ENCODE measurements around the gene NBR1. TPM values are rescaled to one million over a fixed set of nuclear protein-coding genes. Genes with fewer than 3 reads are reported as not detected.
"Not testable (repeated sequence)": the region's sequence is repeated elsewhere in the genome, so short reads cannot be mapped to it uniquely, and the experiment has no call there.

NBR1 gene, protein sequence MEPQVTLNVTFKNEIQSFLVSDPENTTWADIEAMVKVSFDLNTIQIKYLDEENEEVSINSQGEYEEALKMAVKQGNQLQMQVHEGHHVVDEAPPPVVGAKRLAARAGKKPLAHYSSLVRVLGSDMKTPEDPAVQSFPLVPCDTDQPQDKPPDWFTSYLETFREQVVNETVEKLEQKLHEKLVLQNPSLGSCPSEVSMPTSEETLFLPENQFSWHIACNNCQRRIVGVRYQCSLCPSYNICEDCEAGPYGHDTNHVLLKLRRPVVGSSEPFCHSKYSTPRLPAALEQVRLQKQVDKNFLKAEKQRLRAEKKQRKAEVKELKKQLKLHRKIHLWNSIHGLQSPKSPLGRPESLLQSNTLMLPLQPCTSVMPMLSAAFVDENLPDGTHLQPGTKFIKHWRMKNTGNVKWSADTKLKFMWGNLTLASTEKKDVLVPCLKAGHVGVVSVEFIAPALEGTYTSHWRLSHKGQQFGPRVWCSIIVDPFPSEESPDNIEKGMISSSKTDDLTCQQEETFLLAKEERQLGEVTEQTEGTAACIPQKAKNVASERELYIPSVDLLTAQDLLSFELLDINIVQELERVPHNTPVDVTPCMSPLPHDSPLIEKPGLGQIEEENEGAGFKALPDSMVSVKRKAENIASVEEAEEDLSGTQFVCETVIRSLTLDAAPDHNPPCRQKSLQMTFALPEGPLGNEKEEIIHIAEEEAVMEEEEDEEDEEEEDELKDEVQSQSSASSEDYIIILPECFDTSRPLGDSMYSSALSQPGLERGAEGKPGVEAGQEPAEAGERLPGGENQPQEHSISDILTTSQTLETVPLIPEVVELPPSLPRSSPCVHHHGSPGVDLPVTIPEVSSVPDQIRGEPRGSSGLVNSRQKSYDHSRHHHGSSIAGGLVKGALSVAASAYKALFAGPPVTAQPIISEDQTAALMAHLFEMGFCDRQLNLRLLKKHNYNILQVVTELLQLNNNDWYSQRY
- total RNA-seq (61.4 TPM), polyA plus RNA-seq (50.1 TPM)
- long read RNA-seq, donor 1: 0 reads
- long read RNA-seq, donor 2: 0 reads
- long read RNA-seq, donor 3, partial matches to known transcripts: 17 of 26 reads
- long read RNA-seq, donor 3, other reads (novel, unspliced or antisense): 8 of 26 reads
- long read RNA-seq, donor 4: 0 reads
- long read RNA-seq, donor 5, partial matches to known transcripts: 40 of 52 reads
- long read RNA-seq, donor 5, other reads (novel, unspliced or antisense): 12 of 52 reads
- long read RNA-seq, donor 6, partial matches to known transcripts: 8 of 13 reads
- long read RNA-seq, donor 6, other reads (novel, unspliced or antisense): 5 of 13 reads
- long read RNA-seq, donor 7, partial matches to known transcripts: 15 of 22 reads
- long read RNA-seq, donor 7, other reads (novel, unspliced or antisense): 5 of 22 reads
- long read RNA-seq, donor 8: 0 reads
- long read RNA-seq, donor 9, partial matches to known transcripts: 0 of 7 reads
- long read RNA-seq, donor 9, other reads (novel, unspliced or antisense): 7 of 7 reads
- long read RNA-seq, donor 10, partial matches to known transcripts: 6 of 17 reads
- long read RNA-seq, donor 10, other reads (novel, unspliced or antisense): 11 of 17 reads

DNA sequence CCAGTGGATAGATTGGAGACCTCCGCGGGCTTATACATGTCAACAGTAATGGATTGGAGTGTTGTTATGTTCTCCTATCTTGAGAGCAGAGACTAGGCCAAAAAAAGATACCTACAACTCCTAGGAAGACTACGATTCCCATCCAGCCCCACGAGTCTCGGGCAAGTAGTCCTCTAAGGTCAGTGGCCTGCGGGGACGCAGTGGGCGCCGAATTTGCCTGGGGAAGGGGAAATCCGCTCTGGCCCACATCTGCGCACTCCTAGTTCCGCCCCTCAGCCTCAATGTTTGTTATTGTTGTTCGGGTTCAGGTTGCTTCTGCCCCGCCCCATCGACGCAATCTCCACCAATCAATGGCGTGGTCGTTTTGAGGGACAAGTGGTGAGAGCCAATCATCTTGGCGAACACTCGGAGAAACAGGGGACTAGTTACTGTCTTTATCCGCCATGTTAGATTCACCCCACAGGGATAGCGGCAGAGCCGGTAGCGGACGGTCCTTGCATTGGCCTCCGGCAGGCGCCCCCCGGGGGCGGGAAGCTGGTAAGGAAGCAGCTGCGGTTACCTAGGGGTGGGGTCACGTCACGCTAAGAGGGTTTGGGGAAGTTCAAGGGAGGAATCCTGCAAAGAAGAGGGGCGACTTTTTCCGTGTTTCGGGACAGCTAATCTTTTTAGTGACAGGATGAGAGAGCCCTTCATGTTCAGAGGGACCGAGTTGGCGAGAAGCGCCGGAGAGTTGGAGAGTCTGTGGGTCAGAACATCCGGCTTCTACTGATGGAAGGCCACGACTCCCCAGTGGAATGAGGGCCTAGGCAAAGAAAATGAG, at the start of gene NBR1:
TSS of gene NBR1 (plus strand) at position 449 of the 820 bp plus-strand sequence. CDS start 4,586 bp downstream, outside the sequence.
- Histone ChIP-seq H3K4me1 (ENCODE audit: control insufficient read depth in 2 of 2, insufficient read depth in 2 of 2, low read length in 2 of 2) (peaks cover 12 to 24% of the 10 kb centered on the region in 2 donors), H3K9me3 (ENCODE audit: control insufficient read depth in 2 of 2, insufficient read depth in 1 of 2, low read length in 1 of 2) (no peaks in the 10 kb centered on the region), H3K27me3 (ENCODE audit: control insufficient read depth in 2 of 2, insufficient read depth in 1 of 2, low read length in 1 of 2) (no peaks in the 10 kb centered on the region), H3K4me3 (ENCODE audit: low read length in 2 of 2) (peak within 1 kb of the TSS; percentile 70 to 75), H3K36me3 (ENCODE audit: control insufficient read depth in 2 of 2, insufficient read depth in 2 of 2, low read length in 1 of 2) (peaks cover 5 to 7% of the 10 kb centered on the region in 2 donors), H3K27ac (ENCODE audit: low read depth in 1 of 2, low read length in 1 of 2) (peak within 1 kb of the TSS; percentile 97 to 100)
- under 1% methylated on average over 41 of the region's 41 CpGs for WGBS
- peak; percentile 97 to 100 (median 99) for DNase-seq (ENCODE audit: low read depth in 6 of 9, low spot score in 9 of 9)

DNA sequence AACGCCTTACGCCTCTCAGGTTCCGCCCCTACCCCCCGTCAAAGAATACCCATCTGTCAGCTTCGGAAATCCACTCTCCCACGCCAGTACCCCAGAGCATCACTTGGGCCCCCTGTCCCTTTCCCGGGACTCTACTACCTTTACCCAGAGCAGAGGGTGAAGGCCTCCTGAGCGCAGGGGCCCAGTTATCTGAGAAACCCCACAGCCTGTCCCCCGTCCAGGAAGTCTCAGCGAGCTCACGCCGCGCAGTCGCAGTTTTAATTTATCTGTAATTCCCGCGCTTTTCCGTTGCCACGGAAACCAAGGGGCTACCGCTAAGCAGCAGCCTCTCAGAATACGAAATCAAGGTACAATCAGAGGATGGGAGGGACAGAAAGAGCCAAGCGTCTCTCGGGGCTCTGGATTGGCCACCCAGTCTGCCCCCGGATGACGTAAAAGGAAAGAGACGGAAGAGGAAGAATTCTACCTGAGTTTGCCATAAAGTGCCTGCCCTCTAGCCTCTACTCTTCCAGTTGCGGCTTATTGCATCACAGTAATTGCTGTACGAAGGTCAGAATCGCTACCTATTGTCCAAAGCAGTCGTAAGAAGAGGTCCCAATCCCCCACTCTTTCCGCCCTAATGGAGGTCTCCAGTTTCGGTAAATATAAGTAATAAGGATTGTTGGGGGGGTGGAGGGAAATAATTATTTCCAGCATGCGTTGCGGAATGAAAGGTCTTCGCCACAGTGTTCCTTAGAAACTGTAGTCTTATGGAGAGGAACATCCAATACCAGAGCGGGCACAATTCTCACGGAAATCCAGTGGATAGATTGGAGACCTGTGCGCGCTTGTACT, 45.7 kb upstream of the NBR1 start, which contains the start of gene BRCA1:
TSS of gene BRCA1 (minus strand) at position 232 of the 834 bp plus-strand sequence. CDS start 1,268 bp downstream, outside the sequence.
- Histone ChIP-seq H3K4me1 (ENCODE audit: control insufficient read depth in 2 of 2, insufficient read depth in 2 of 2, low read length in 2 of 2) (peaks cover 12 to 17% of the 10 kb centered on the region in 2 donors), H3K36me3 (ENCODE audit: control insufficient read depth in 2 of 2, insufficient read depth in 2 of 2, low read length in 1 of 2) (peaks cover 0 to 5% of the 10 kb centered on the region in 2 donors), H3K27me3 (ENCODE audit: control insufficient read depth in 2 of 2, insufficient read depth in 1 of 2, low read length in 1 of 2) (no peaks in the 10 kb centered on the region), H3K9me3 (ENCODE audit: control insufficient read depth in 2 of 2, insufficient read depth in 1 of 2, low read length in 1 of 2) (no peaks in the 10 kb centered on the region), H3K27ac (ENCODE audit: low read depth in 1 of 2, low read length in 1 of 2) (peak within 1 kb of the TSS; percentile 81 to 83), H3K4me3 (ENCODE audit: low read length in 2 of 2) (peak within 1 kb of the TSS; percentile 63 to 90)
- DNase-seq (ENCODE audit: low read depth in 6 of 9, low spot score in 9 of 9): peak; percentile 90 to 99 (median 98)
- WGBS: 2% methylated on average over 38 of the region's 38 CpGs

DNA sequence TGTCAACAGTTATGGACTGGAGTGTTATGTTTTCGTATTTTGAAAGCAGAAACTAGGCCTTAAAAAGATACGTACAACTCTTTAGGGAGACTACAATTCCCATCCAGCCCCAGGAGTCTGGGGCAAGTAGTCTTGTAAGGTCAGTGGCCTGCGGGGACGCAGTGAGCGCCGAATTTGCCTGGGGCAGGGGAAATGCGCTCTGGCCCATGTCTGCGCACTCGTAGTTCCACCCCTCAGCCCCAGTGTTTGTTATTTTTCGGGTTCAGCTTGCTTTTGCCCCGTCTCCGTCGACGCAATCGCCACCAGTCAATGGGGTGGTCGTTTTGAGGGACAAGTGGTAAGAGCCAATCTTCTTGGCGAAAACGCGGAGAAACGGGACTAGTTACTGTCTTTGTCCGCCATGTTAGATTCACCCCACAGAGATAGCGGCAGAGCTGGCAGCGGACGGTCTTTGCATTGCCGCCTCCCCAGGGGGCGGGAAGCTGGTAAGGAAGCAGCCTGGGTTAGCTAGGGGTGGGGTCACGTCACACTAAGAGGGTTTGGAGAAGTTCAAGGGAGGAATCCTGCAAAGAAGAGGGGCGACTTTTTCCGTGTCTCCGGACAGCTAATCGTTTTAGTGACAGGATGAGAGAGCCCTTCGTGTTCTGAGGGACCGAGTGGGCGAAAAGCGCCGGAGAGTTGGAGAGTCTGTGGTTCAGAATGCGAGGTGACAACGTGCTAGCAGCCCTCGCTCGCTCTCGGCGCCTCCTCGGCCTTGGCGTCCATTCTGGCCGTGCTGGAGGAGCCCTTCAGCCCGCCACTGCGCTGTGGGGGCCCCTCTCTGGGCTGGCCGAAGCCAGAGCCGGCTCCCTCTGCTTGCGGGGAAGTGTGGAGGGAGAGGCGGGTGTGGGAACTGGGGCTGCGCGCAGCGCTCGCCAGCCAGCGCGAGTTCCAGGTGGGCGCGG, 44.8 kb upstream of the NBR1 start:
- Histone ChIP-seq H3K27ac (ENCODE audit: low read depth in 1 of 2, low read length in 1 of 2) (peak overlapping the region; percentile 40 to 81), H3K9me3 (ENCODE audit: control insufficient read depth in 2 of 2, insufficient read depth in 1 of 2, low read length in 1 of 2) (no peaks in the 10 kb centered on the region), H3K36me3 (ENCODE audit: control insufficient read depth in 2 of 2, insufficient read depth in 2 of 2, low read length in 1 of 2) (peaks cover 0 to 5% of the 10 kb centered on the region in 2 donors), H3K27me3 (ENCODE audit: control insufficient read depth in 2 of 2, insufficient read depth in 1 of 2, low read length in 1 of 2) (no peaks in the 10 kb centered on the region), H3K4me3 (ENCODE audit: low read length in 2 of 2) (peak overlapping the region; percentile 63 to 90), H3K4me1 (ENCODE audit: control insufficient read depth in 2 of 2, insufficient read depth in 2 of 2, low read length in 2 of 2) (peaks cover 12 to 17% of the 10 kb centered on the region in 2 donors)
- 82% methylated on average over 59 of the region's 59 CpGs for WGBS
- DNase-seq (ENCODE audit: low read depth in 6 of 9, low spot score in 9 of 9): no peak

DNA sequence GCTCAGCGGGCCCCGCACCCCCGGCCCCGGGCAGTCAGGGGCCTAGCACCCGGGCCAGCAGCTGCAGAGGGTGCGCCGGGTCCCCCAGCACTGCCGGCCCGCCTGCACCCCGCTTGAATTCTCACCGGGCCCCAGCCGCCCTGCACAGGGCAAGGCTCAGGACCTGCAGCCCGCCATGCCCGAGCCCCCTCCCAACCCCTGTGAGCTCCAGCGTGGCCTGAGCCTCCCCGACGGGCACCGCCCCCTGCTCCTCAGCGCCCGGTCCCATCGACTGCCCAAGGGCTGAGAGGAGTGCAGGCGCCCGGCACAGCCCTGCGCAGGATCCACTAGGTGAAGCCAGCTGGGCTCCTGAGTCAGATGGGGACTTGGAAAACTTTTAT, 44.1 kb upstream of the NBR1 start:
- H3K27me3 ChIP-seq (ENCODE audit: control insufficient read depth in 2 of 2, insufficient read depth in 1 of 2, low read length in 1 of 2): no peaks in the 10 kb centered on the region
- 99% methylated on average over 24 of the region's 24 CpGs for WGBS
- no peak overlapping the region for H3K27ac ChIP-seq (ENCODE audit: low read depth in 1 of 2, low read length in 1 of 2)
- H3K9me3 ChIP-seq (ENCODE audit: control insufficient read depth in 2 of 2, insufficient read depth in 1 of 2, low read length in 1 of 2): no peaks in the 10 kb centered on the region
- no peak for DNase-seq (ENCODE audit: low read depth in 6 of 9, low spot score in 9 of 9)
- H3K36me3 ChIP-seq (ENCODE audit: control insufficient read depth in 2 of 2, insufficient read depth in 2 of 2, low read length in 1 of 2): peaks cover 0 to 7% of the 10 kb centered on the region in 2 donors
- peaks cover 12 to 17% of the 10 kb centered on the region in 2 donors for H3K4me1 ChIP-seq (ENCODE audit: control insufficient read depth in 2 of 2, insufficient read depth in 2 of 2, low read length in 2 of 2)
- H3K4me3 ChIP-seq (ENCODE audit: low read length in 2 of 2): no peak overlapping the region

DNA sequence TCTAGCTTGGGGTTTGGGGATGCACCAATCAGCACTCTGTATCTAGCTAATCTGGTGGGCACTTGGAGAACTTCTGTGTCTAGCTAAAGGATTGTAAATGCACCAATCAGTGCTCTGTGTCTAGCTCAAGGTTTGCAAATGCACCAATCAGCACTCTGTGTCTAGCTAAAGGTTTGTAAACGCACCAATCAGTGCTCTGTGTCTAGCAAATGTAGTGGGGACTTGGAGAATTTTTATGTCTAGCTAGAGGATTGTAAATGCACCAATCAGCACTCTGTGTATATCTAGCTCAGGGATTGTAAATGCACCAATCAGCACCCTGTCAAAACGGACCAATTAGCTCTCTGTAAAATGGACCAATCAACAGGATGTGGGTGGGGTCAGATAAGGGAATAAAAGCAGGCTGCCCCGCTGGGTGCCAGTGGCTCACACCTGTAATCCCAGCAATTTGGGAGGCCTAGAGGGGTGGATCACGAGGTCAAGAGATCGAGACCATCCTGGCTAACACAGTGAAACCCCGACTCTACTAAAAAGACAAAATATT, 43.6 kb upstream of the NBR1 start:
- WGBS: 95% methylated on average over 6 of the region's 6 CpGs
- H3K27ac ChIP-seq (ENCODE audit: low read depth in 1 of 2, low read length in 1 of 2); H3K9me3 ChIP-seq (ENCODE audit: control insufficient read depth in 2 of 2, insufficient read depth in 1 of 2, low read length in 1 of 2); DNase-seq (ENCODE audit: low read depth in 6 of 9, low spot score in 9 of 9); H3K4me3 ChIP-seq (ENCODE audit: low read length in 2 of 2); H3K27me3 ChIP-seq (ENCODE audit: control insufficient read depth in 2 of 2, insufficient read depth in 1 of 2, low read length in 1 of 2): not testable (repeated sequence)
- peaks cover 12 to 17% of the 10 kb centered on the region in 2 donors for H3K4me1 ChIP-seq (ENCODE audit: control insufficient read depth in 2 of 2, insufficient read depth in 2 of 2, low read length in 2 of 2)
- peaks cover 2 to 10% of the 10 kb centered on the region in 2 donors for H3K36me3 ChIP-seq (ENCODE audit: control insufficient read depth in 2 of 2, insufficient read depth in 2 of 2, low read length in 1 of 2)

DNA sequence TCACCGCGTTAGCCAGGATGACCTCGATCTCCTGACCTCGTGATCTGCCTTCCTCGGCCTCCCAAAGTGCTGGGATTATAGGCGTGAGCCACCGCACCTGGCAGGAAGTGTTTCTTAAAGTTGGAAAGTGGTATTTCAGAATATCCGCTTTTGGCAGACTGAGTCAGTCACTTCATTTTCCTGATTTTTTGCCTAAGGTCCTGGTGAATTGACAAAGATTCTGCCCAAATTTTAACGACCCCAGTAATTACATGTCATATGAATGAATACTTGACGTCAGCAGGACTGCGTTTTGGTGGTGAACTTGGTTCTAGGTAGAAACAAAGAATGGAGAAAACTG, 41.4 kb upstream of the NBR1 start:
- WGBS: 95% methylated on average over 11 of the region's 11 CpGs
- DNase-seq (ENCODE audit: low read depth in 6 of 9, low spot score in 9 of 9): no peak
- peaks cover 9 to 13% of the 10 kb centered on the region in 2 donors for H3K4me1 ChIP-seq (ENCODE audit: control insufficient read depth in 2 of 2, insufficient read depth in 2 of 2, low read length in 2 of 2)

More for the DNA sequence above, 41.4 kb upstream of the NBR1 start:
- peaks cover 11 to 12% of the 10 kb centered on the region in 2 donors for H3K36me3 ChIP-seq (ENCODE audit: control insufficient read depth in 2 of 2, insufficient read depth in 2 of 2, low read length in 1 of 2)
- no peaks in the 10 kb centered on the region for H3K9me3 ChIP-seq (ENCODE audit: control insufficient read depth in 2 of 2, insufficient read depth in 1 of 2, low read length in 1 of 2)
- H3K27me3 ChIP-seq (ENCODE audit: control insufficient read depth in 2 of 2, insufficient read depth in 1 of 2, low read length in 1 of 2): no peaks in the 10 kb centered on the region
- H3K4me3 ChIP-seq (ENCODE audit: low read length in 2 of 2): no peak overlapping the region
- no peak overlapping the region for H3K27ac ChIP-seq (ENCODE audit: low read depth in 1 of 2, low read length in 1 of 2)
